HepG2 (cell line): ENCODE data around the gene MAST1. TPM values are rescaled to one million over a fixed set of nuclear protein-coding genes. Genes with fewer than 3 reads are reported as not detected.

Source experiments
- CBX2 ChIP-seq, 2 experiments: fragments of 200-600 bp in 1 of 2; sonication (generic); formaldehyde crosslinking in 1 of 2; IDR thresholded peaks; 2 replicates each; pipeline versions ENCODE4 v1.7.0 to v1.8.1; 2018 to 2022; ENCODE audit warnings: low read depth in 2 of 2, low read length in 1 of 2, mild to moderate bottlenecking in 1 of 2, missing genetic modification reagents in 1 of 2
- CHCHD3 ChIP-seq: sonication (generic); formaldehyde crosslinking; IDR thresholded peaks from 2 replicates; pipeline ENCODE4 v1.8.0; 2022; ENCODE audit warnings: mild to moderate bottlenecking, missing genetic modification reagents, moderate library complexity
- FOXA3 ChIP-seq: IDR thresholded peaks from 2 replicates; pipeline ENCODE4 v1.6.1; 2016; ENCODE audit warnings: missing genetic modification reagents, missing compliant biosample characterization
- GFI1 ChIP-seq: sonication (generic); formaldehyde crosslinking; IDR thresholded peaks from 2 replicates; pipeline ENCODE4 v1.5.0; 2020; ENCODE audit warnings: missing genetic modification reagents, mild to moderate bottlenecking, borderline replicate concordance
- GLMP ChIP-seq: sonication (generic); formaldehyde crosslinking; IDR thresholded peaks from 2 replicates; pipeline ENCODE4 v1.9.0; 2021; ENCODE audit warnings: missing genetic modification reagents, mild to moderate bottlenecking, borderline replicate concordance
- GMEB2 ChIP-seq: IDR thresholded peaks from 2 replicates; pipeline ENCODE4 v1.6.1; 2016; ENCODE audit warnings: missing biosample characterization, missing genetic modification reagents, low read depth
- HES4 ChIP-seq: sonication (generic); formaldehyde crosslinking; IDR thresholded peaks from 2 replicates; pipeline ENCODE4 v1.9.0; 2021; ENCODE audit warnings: mild to moderate bottlenecking, missing genetic modification reagents, borderline replicate concordance
- HNRNPK ChIP-seq: fragments of 200-400 bp; formaldehyde crosslinking; IDR thresholded peaks from 2 replicates; pipeline ENCODE4 v1.6.1; 2018; ENCODE audit warnings: low read length, low read depth, moderate library complexity, mild to moderate bottlenecking; ENCODE audit not compliant: poor library complexity, severe bottlenecking
- LRRFIP1 ChIP-seq: sonication (generic); formaldehyde crosslinking; conservative IDR thresholded peaks from 2 replicates; pipeline ENCODE4 v1.4.0; 2020; ENCODE audit warnings: missing genetic modification reagents
- PHF21A ChIP-seq: sonication (generic); formaldehyde crosslinking; IDR thresholded peaks from 2 replicates; pipeline ENCODE4 v1.5.0; 2020; ENCODE audit warnings: mild to moderate bottlenecking, missing genetic modification reagents
- RCOR2 ChIP-seq: IDR thresholded peaks from 2 replicates; pipeline ENCODE4 v1.6.1; 2016; ENCODE audit warnings: missing biosample characterization, missing genetic modification reagents
- SAP130 ChIP-seq: IDR thresholded peaks from 2 replicates; pipeline ENCODE4 v1.6.1; 2016; ENCODE audit warnings: low read depth
- SKI ChIP-seq: fragments of 450-650 bp; IDR thresholded peaks from one replicate; pipeline ENCODE4 v1.6.1; 2018; ENCODE audit warnings: mild to moderate bottlenecking; ENCODE audit not compliant: partially characterized antibody
- SYNCRIP ChIP-seq: fragments of 200-400 bp; formaldehyde crosslinking; IDR thresholded peaks from 2 replicates; pipeline ENCODE4 v1.6.1; 2018; ENCODE audit warnings: mild to moderate bottlenecking, low read depth, low read length; ENCODE audit not compliant: insufficient read depth
- TFAP4 ChIP-seq: sonication (generic); IDR thresholded peaks from 2 replicates; pipeline ENCODE4 v1.6.1; 2016; ENCODE audit warnings: low read depth, borderline replicate concordance
- ZFY ChIP-seq: sonication (generic); formaldehyde crosslinking; IDR thresholded peaks from 2 replicates; pipeline ENCODE4 v1.4.0; 2020; ENCODE audit warnings: missing genetic modification reagents
- ZNF333 ChIP-seq: sonication (generic); formaldehyde crosslinking; IDR thresholded peaks from 2 replicates; pipeline ENCODE4 v1.4.0; 2020; ENCODE audit warnings: mild to moderate bottlenecking, missing genetic modification reagents, borderline replicate concordance
- ZNF761 ChIP-seq: sonication (generic); formaldehyde crosslinking; conservative IDR thresholded peaks from 2 replicates; pipeline ENCODE4 v1.4.0; 2020; ENCODE audit warnings: mild to moderate bottlenecking, missing genetic modification reagents
- polyA plus RNA-seq, 8 experiments: library from polyadenylated mRNA; depleted of rRNA in 3 of 8; stranded (reverse) in 7 of 8; unstranded in 1 of 8; fragments of >200 nt; fragmentation: Illumina TruSeq in 4 of 8; extraction: Trizol in 4 of 8; gene quantifications; 2 replicates each; pipeline versions ENCODE4 v1.2.1 to v1.2.3, GENCODE V29; 2011 to 2016; ENCODE audit warnings: low read depth in 4 of 8, missing spikeins in 1 of 8, mixed read lengths in 1 of 8; ENCODE audit not compliant: insufficient read depth in 1 of 8
- total RNA-seq, 5 experiments: library from RNA; depleted of rRNA; stranded (reverse); fragments of >200 nt; fragmentation: Illumina TruSeq; extraction: Trizol; gene quantifications; 2 replicates each; pipeline ENCODE4 v1.2.3, GENCODE V29; 2016; ENCODE audit warnings: low read depth in 1 of 5
- TF ChIP-seq, protein P1 (sequence below): sonication (generic); formaldehyde crosslinking; IDR thresholded peaks from 2 replicates; pipeline ENCODE4 v1.9.0; 2022; ENCODE audit warnings: low read depth, missing genetic modification reagents
- TF ChIP-seq, protein P2 (sequence below): sonication (generic); formaldehyde crosslinking; IDR thresholded peaks from 2 replicates; pipeline ENCODE4 v1.8.0; 2022; ENCODE audit warnings: mild to moderate bottlenecking, missing genetic modification reagents

The MAST1 gene
- total and polyA plus RNA-seq, 2 of the 13 experiments (the other 11 are each of a cell fraction or from before 2014, with no cell fraction given): 0.73 to 4.7 TPM

GRCh38 chr19:12788682-12789097, 49.6 kb upstream of the MAST1 start (continued):
- peak; percentile 39; the same call in 1 of the 2 replicates for TF ChIP-seq ZFY
- peak; percentile 73; the same call in 1 of the 2 replicates for TF ChIP-seq TFAP4
- no peak for TF ChIP-seq ZNF333 (CRISPR knock-in tag)
- no peak for TF ChIP-seq CHCHD3 (CRISPR knock-in tag)
- peak; percentile 18 for TF ChIP-seq SKI
- peak; percentile 54 for TF ChIP-seq SAP130 (CRISPR knock-in tag)
- TF ChIP-seq HNRNPK: no peak
- TF ChIP-seq, protein P1, sequence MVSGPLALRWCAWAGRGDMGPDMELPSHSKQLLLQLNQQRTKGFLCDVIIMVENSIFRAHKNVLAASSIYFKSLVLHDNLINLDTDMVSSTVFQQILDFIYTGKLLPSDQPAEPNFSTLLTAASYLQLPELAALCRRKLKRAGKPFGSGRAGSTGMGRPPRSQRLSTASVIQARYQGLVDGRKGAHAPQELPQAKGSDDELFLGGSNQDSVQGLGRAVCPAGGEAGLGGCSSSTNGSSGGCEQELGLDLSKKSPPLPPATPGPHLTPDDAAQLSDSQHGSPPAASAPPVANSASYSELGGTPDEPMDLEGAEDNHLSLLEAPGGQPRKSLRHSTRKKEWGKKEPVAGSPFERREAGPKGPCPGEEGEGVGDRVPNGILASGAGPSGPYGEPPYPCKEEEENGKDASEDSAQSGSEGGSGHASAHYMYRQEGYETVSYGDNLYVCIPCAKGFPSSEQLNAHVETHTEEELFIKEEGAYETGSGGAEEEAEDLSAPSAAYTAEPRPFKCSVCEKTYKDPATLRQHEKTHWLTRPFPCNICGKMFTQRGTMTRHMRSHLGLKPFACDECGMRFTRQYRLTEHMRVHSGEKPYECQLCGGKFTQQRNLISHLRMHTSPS (CRISPR knock-in tag): peak; percentile 79
- TF ChIP-seq, protein P2, sequence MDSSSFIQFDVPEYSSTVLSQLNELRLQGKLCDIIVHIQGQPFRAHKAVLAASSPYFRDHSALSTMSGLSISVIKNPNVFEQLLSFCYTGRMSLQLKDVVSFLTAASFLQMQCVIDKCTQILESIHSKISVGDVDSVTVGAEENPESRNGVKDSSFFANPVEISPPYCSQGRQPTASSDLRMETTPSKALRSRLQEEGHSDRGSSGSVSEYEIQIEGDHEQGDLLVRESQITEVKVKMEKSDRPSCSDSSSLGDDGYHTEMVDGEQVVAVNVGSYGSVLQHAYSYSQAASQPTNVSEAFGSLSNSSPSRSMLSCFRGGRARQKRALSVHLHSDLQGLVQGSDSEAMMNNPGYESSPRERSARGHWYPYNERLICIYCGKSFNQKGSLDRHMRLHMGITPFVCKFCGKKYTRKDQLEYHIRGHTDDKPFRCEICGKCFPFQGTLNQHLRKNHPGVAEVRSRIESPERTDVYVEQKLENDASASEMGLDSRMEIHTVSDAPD (CRISPR knock-in tag): no peak
- TF ChIP-seq ZNF761: no peak
- 0 out of 2 replicates have a peak, but pooled peaks have one; percentile 14 for TF ChIP-seq GFI1 (CRISPR knock-in tag)
- TF ChIP-seq LRRFIP1 (CRISPR knock-in tag): no peak
- TF ChIP-seq GLMP (CRISPR knock-in tag): no peak
- TF ChIP-seq PHF21A (CRISPR knock-in tag): peak; percentile 55; the same call in 1 of the 2 replicates
- no peak for TF ChIP-seq CBX2 (IDR thresholded peaks at IDR 0.05; ENCODE audit: low read depth, low read length)
- TF ChIP-seq CBX2 (CRISPR knock-in tag; IDR thresholded peaks at IDR 0.05; ENCODE audit: low read depth): no peak
- no peak for TF ChIP-seq RCOR2
- no peak for TF ChIP-seq GMEB2 (CRISPR knock-in tag)
- no peak for TF ChIP-seq SYNCRIP
- TF ChIP-seq FOXA3: 0 out of 2 replicates have a peak, but pooled peaks have one; percentile 4
- TF ChIP-seq HES4 (CRISPR knock-in tag): no peak
